A673 (cell line): ENCODE results near the gene SCN3A. TPM values are rescaled to one million over a fixed set of nuclear protein-coding genes. Genes with fewer than 3 reads are reported as not detected.

Source experiments
- BruUV-seq: library from RNA; stranded (reverse); fragments of 400-500 nt; replicated peaks from 2 replicates; lab custom pipeline; 2021; lab: Mats Ljungman, UMichigan
- CTCF ChIA-PET: fragments of 300-600 bp; sonication (Branson Sonifier 250); formaldehyde crosslinking; loops from one replicate; lab custom pipeline; 2022; ENCODE audit warnings: antibody characterized with exemption; lab: Charles Lee
- POLR2A ChIA-PET: fragments of 300-600 bp; sonication (Branson Sonifier 250); formaldehyde crosslinking; loops from one replicate; lab custom pipeline; 2022; ENCODE audit warnings: antibody characterized with exemption; ENCODE audit not compliant: low non-redundant PET; lab: Charles Lee
- DNase-seq: peaks from one replicate; pipeline ENCODE4 v3.0.0-alpha.2; 2015; ENCODE audit warnings: low spot score
- H3K27ac ChIP-seq: fragments of 200-600 bp; sonication (generic); 2 replicates; pipeline ENCODE4 v1.5.1; 2016; ENCODE audit warnings: mixed run types, low read depth, mild to moderate bottlenecking, mixed read lengths, antibody characterized with exemption, low read length; ENCODE audit not compliant: poor library complexity, severe bottlenecking
- H3K27me3 ChIP-seq: fragments of 200-600 bp; sonication (generic); replicated peaks from 2 replicates; pipeline ENCODE4 v1.6.1; 2017; ENCODE audit warnings: mixed run types, low read depth, mild to moderate bottlenecking, mixed read lengths, antibody characterized with exemption, low read length; ENCODE audit not compliant: insufficient read depth, poor library complexity
- H3K36me3 ChIP-seq: fragments of 200-600 bp; sonication (generic); 2 replicates; pipeline ENCODE4 v1.6.1; 2016; ENCODE audit warnings: mixed run types, mild to moderate bottlenecking, mixed read lengths, antibody characterized with exemption, low read length; ENCODE audit not compliant: insufficient read depth, poor library complexity, severe bottlenecking
- H3K4me1 ChIP-seq: fragments of 200-600 bp; sonication (generic); 2 replicates; pipeline ENCODE4 v1.6.1; 2017; ENCODE audit warnings: mixed run types, mild to moderate bottlenecking, mixed read lengths, antibody characterized with exemption, low read length; ENCODE audit not compliant: insufficient read depth, poor library complexity, severe bottlenecking
- H3K4me3 ChIP-seq: fragments of 200-600 bp; sonication (generic); 2 replicates; pipeline ENCODE4 v1.5.1; 2016; ENCODE audit warnings: low read depth, mixed run types, mild to moderate bottlenecking, mixed read lengths, low read length; ENCODE audit not compliant: poor library complexity, severe bottlenecking
- H3K9me3 ChIP-seq: fragments of 200-600 bp; sonication (generic); 2 replicates; pipeline ENCODE4 v1.6.1; 2016; ENCODE audit warnings: mixed run types, low read depth, mild to moderate bottlenecking, mixed read lengths, antibody characterized with exemption, low read length; ENCODE audit not compliant: poor library complexity, severe bottlenecking
- EZH2 ChIP-seq: fragments of 200-600 bp; sonication (generic); IDR thresholded peaks from 2 replicates; pipeline ENCODE4 v1.6.1; 2017; ENCODE audit warnings: borderline replicate concordance, low read depth, mild to moderate bottlenecking, mixed read lengths, antibody characterized with exemption, low read length; ENCODE audit not compliant: poor library complexity, severe bottlenecking
- intact Hi-C: fragments of 100-400 bp; cut with micrococcal nuclease; formaldehyde crosslinking; loops from one replicate; pipeline ENCODE4 v1.10.0; 2022; ENCODE audit not compliant: unreplicated experiment
- total RNA-seq: library from RNA; stranded (reverse); gene quantifications from 2 replicates; pipeline ENCODE4 v1.2.3, GENCODE V29; 2021
- TF ChIP-seq, protein P1 (sequence below): fragments of 300-800, 200-600 bp; sonication (generic); conservative IDR thresholded peaks from 2 replicates; pipeline ENCODE4 v1.5.1; 2017; ENCODE audit warnings: low read depth, mild to moderate bottlenecking, antibody characterized with exemption, low read length, moderate library complexity, mixed read lengths

SCN3A gene
- total RNA-seq, 1 experiment from 2014 or later = 0.04 TPM

DNA sequence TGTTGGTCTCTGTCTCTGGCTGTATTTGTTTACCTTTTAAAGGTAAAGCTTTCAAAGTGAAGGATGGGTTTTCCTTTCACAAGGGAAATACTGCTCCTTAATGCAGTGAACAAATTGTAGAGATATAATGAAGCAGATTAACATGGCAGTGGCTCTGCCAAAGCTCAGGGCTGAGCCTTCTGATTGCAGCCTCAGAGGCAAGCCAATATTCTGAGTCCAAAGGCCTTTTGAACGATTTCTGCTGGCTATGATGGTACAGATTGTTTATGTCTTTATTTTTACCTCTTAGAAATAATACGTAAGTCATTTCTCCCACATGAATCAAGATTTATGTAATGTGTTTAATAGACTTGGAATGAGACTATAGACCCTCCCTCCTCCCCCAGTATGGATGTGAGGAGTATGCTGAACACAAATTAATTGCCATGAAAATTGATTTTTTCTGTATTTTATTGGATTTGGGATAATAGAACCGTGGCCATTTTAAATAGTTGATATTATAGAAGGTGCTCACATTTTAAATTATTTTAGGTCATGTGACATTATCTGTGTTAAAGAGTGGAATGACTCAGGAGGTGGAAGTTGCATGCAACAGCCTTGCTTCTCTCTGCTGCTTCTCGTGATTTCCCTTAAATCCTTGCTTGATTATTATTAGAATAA, 36.1 kb upstream of the SCN3A start:
- POLR2A ChIA-PET = no interaction called here
- Histone ChIP-seq H3K4me1 (peaks cover 5% of the 10 kb centered on the region), H3K27me3 (no peaks in the 10 kb centered on the region), H3K27ac (no peak overlapping the region), H3K9me3 (no peaks in the 10 kb centered on the region), H3K4me3 (no peak overlapping the region), H3K36me3 (no peaks in the 10 kb centered on the region)
- no peak for TF ChIP-seq EZH2
- TF ChIP-seq, protein P1, sequence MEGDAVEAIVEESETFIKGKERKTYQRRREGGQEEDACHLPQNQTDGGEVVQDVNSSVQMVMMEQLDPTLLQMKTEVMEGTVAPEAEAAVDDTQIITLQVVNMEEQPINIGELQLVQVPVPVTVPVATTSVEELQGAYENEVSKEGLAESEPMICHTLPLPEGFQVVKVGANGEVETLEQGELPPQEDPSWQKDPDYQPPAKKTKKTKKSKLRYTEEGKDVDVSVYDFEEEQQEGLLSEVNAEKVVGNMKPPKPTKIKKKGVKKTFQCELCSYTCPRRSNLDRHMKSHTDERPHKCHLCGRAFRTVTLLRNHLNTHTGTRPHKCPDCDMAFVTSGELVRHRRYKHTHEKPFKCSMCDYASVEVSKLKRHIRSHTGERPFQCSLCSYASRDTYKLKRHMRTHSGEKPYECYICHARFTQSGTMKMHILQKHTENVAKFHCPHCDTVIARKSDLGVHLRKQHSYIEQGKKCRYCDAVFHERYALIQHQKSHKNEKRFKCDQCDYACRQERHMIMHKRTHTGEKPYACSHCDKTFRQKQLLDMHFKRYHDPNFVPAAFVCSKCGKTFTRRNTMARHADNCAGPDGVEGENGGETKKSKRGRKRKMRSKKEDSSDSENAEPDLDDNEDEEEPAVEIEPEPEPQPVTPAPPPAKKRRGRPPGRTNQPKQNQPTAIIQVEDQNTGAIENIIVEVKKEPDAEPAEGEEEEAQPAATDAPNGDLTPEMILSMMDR = no peak
- BruUV-seq = no TSS peak
- intact Hi-C loops = loop anchor here (1.0 to 5.0 kb wide), 5 partner anchors 53 to 635 kb away; no protein-coding TSS in a partner anchor
- CTCF ChIA-PET = interaction anchor here (0.6 to 1.7 kb wide), 8 partner anchors 36 to 634 kb away, joined by 3 to 13 read pairs (median 4); no protein-coding TSS in a partner anchor
- no peak for DNase-seq

DNA sequence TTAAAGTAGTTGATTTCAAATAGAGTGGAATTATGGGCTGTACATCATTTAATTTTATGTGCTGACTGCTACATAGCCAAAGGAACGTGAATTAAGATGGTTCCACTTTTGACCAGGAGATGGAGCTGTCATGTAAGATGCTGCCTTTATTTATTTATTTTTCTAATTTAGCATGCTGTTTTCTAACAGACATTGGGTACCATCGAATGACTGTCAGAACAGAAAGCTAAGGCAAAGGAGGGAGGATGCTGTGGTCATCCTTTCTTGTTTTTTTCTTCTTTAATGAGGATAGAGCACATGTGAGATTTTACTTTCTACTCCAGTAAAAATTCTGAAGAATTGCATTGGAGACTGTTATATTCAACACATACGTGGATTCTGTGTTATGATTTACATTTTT, 35.4 kb upstream of the SCN3A start, which contains the start of gene SCN2A:
SCN2A (plus strand) TSS at position 185 of the 400 bp plus-strand sequence. CDS start 56,410 bp downstream, outside the sequence.
- BruUV-seq = no TSS peak
- no peak for TF ChIP-seq EZH2
- TF ChIP-seq, protein P1 = peak; percentile 81
- no peaks in the 10 kb centered on the region for H3K36me3 ChIP-seq
- no peaks in the 10 kb centered on the region for H3K9me3 ChIP-seq
- intact Hi-C loops = loop anchor here (2.0 to 5.0 kb wide), 4 partner anchors 68 to 636 kb away; no protein-coding TSS in a partner anchor
- no peaks in the 10 kb centered on the region for H3K27me3 ChIP-seq
- H3K27ac ChIP-seq = no peak within 1 kb of the TSS
- no peak within 1 kb of the TSS for H3K4me3 ChIP-seq
- peaks cover 5% of the 10 kb centered on the region for H3K4me1 ChIP-seq
- ChIA-PET CTCF (interaction anchor here (0.6 to 1.7 kb wide), 8 partner anchors 36 to 635 kb away, joined by 3 to 13 read pairs (median 4); no protein-coding TSS in a partner anchor), POLR2A (no interaction called here)
- peak; percentile 76 for DNase-seq

DNA sequence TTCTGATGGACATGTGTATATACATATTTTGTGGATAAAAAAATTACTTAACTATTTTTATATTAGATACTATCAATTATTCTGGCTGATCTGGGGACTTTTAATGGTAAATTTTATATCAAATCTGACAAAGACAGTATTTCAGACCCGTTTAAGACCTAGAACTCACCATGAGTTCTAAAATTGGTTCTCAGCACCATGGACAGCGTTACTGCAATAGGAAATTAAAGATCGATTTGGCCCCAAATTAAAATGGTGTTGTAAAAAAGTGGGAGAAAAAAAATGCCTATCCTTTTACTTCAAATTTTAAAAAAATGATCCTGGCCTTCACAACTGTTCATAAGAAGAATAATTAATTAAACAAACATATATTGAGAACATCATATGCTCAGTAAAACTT, 34.4 kb upstream of the SCN3A start:
- no TSS peak for BruUV-seq
- Histone ChIP-seq H3K27me3 (no peaks in the 10 kb centered on the region), H3K36me3 (no peaks in the 10 kb centered on the region), H3K4me1 (peaks cover 5% of the 10 kb centered on the region), H3K4me3 (no peak overlapping the region), H3K9me3 (no peaks in the 10 kb centered on the region), H3K27ac (no peak overlapping the region)
- POLR2A ChIA-PET = no interaction called here
- CTCF ChIA-PET = no interaction called here
- TF ChIP-seq EZH2 = no peak
- TF ChIP-seq, protein P1 = no peak
- peak; percentile 37 for DNase-seq
- intact Hi-C loops = loop anchor here (2.0 to 5.0 kb wide), 4 partner anchors 69 to 637 kb away; no protein-coding TSS in a partner anchor
